Astrocyte (in vitro differentiated cells and primary cell): ENCODE measurements around the gene SOBP. TPM values are rescaled to one million over a fixed set of nuclear protein-coding genes. Genes with fewer than 3 reads are reported as not detected.

Experiments used
- DNase-seq: peaks from one replicate; pipeline ENCODE4 v3.0.0-alpha.2; 2010; ENCODE audit warnings: low read depth
- FAIRE-seq: peaks from 2 replicates; lab custom pipeline; 2011; peaks lifted over from hg19 to GRCh38; lab: Jason Lieb, UNC
- H2AFZ ChIP-seq: 2 replicates; pipeline ENCODE4 v1.6.0; 2012; ENCODE audit warnings: low read depth, low read length, inconsistent platforms
- H3K27ac ChIP-seq: 2 replicates; pipeline ENCODE4 v1.5.1; 2011; ENCODE audit warnings: low read depth, low read length, inconsistent platforms
- H3K27me3 ChIP-seq: 2 replicates; pipeline ENCODE4 v1.6.0; 2011; ENCODE audit warnings: low read length, inconsistent platforms; ENCODE audit not compliant: insufficient read depth
- H3K36me3 ChIP-seq: 2 replicates; pipeline ENCODE4 v1.5.1; 2011; ENCODE audit warnings: low read length, inconsistent platforms; ENCODE audit not compliant: insufficient read depth
- H3K4me1 ChIP-seq: 2 replicates; pipeline ENCODE4 v1.5.1; 2011; ENCODE audit warnings: low read length, inconsistent platforms; ENCODE audit not compliant: insufficient read depth
- H3K4me2 ChIP-seq: 2 replicates; pipeline ENCODE4 v1.6.0; 2012; ENCODE audit warnings: low read length, inconsistent platforms
- H3K4me3 ChIP-seq: 2 replicates; pipeline ENCODE4 v1.5.1; 2011; ENCODE audit warnings: low read depth, mild to moderate bottlenecking, low read length, inconsistent platforms; ENCODE audit not compliant: insufficient read depth
- H3K79me2 ChIP-seq: 2 replicates; pipeline ENCODE4 v1.6.0; 2012; ENCODE audit warnings: mild to moderate bottlenecking, low read length, inconsistent platforms; ENCODE audit not compliant: insufficient read depth
- H3K9ac ChIP-seq: 2 replicates; pipeline ENCODE4 v1.6.0; 2012; ENCODE audit warnings: mild to moderate bottlenecking, low read length, inconsistent platforms
- H3K9me3 ChIP-seq: 2 replicates; pipeline ENCODE4 v1.5.1; 2012; ENCODE audit warnings: low read depth, mild to moderate bottlenecking, low read length, inconsistent platforms; ENCODE audit not compliant: insufficient read depth
- H4K20me1 ChIP-seq: 2 replicates; pipeline ENCODE4 v1.6.0; 2012; ENCODE audit warnings: low read length, inconsistent platforms; ENCODE audit not compliant: insufficient read depth
- H3K27ac Mint-ChIP-seq: one replicate; pipeline ENCODE4 v1.8.0; 2021; ENCODE audit warnings: mild to moderate bottlenecking, mixed read lengths; ENCODE audit not compliant: unreplicated experiment
- H3K27me3 Mint-ChIP-seq: one replicate; pipeline ENCODE4 v1.8.0; 2021; ENCODE audit warnings: low read depth, mixed read lengths; ENCODE audit not compliant: unreplicated experiment
- H3K36me3 Mint-ChIP-seq: one replicate; pipeline ENCODE4 v1.8.0; 2021; ENCODE audit warnings: low read depth, mixed read lengths; ENCODE audit not compliant: unreplicated experiment
- H3K4me1 Mint-ChIP-seq: one replicate; pipeline ENCODE4 v1.8.0; 2021; ENCODE audit warnings: low read depth, mixed read lengths; ENCODE audit not compliant: unreplicated experiment
- H3K4me3 Mint-ChIP-seq: one replicate; pipeline ENCODE4 v1.8.0; 2021; ENCODE audit warnings: mild to moderate bottlenecking, moderate library complexity, mixed read lengths; ENCODE audit not compliant: unreplicated experiment
- H3K9me3 Mint-ChIP-seq: one replicate; pipeline ENCODE4 v1.8.0; 2021; ENCODE audit warnings: mild to moderate bottlenecking, mixed read lengths; ENCODE audit not compliant: unreplicated experiment
- EZH2 ChIP-seq: IDR thresholded peaks from 2 replicates; pipeline ENCODE4 v1.6.1; 2012; ENCODE audit warnings: mild to moderate bottlenecking, low read length, inconsistent platforms; ENCODE audit not compliant: insufficient read depth
- total RNA-seq: library from RNA; stranded (reverse); gene quantifications from 2 replicates; pipeline ENCODE4 v1.2.1, GENCODE V29; 2021
- TF ChIP-seq, protein P1 (sequence below): IDR thresholded peaks from 2 replicates; pipeline ENCODE4 v1.5.1; 2011; ENCODE audit warnings: low read depth, mild to moderate bottlenecking, inconsistent platforms, low read length, moderate library complexity; ENCODE audit not compliant: insufficient read depth

SOBP gene
- total RNA-seq, 1 donor from 2014 or later, result 4.7 TPM

GRCh38 chr6:107616775-107617174 is 126.9 kb downstream of the SOBP start:
- peak overlapping the region; percentile 54 for H2AFZ ChIP-seq
- no peak for DNase-seq
- no peaks in the 10 kb centered on the region for H3K36me3 Mint-ChIP-seq
- no peaks in the 10 kb centered on the region for H3K9me3 ChIP-seq
- peaks cover 17% of the 10 kb centered on the region for H3K4me1 Mint-ChIP-seq
- no peaks in the 10 kb centered on the region for H3K9me3 Mint-ChIP-seq
- H3K4me3 Mint-ChIP-seq, result no peak overlapping the region
- H3K4me2 ChIP-seq, result peak overlapping the region; percentile 43
- TF ChIP-seq, protein P1, sequence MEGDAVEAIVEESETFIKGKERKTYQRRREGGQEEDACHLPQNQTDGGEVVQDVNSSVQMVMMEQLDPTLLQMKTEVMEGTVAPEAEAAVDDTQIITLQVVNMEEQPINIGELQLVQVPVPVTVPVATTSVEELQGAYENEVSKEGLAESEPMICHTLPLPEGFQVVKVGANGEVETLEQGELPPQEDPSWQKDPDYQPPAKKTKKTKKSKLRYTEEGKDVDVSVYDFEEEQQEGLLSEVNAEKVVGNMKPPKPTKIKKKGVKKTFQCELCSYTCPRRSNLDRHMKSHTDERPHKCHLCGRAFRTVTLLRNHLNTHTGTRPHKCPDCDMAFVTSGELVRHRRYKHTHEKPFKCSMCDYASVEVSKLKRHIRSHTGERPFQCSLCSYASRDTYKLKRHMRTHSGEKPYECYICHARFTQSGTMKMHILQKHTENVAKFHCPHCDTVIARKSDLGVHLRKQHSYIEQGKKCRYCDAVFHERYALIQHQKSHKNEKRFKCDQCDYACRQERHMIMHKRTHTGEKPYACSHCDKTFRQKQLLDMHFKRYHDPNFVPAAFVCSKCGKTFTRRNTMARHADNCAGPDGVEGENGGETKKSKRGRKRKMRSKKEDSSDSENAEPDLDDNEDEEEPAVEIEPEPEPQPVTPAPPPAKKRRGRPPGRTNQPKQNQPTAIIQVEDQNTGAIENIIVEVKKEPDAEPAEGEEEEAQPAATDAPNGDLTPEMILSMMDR, result no peak
- no peak for TF ChIP-seq EZH2
- no peak overlapping the region for H3K27ac Mint-ChIP-seq
- H3K4me1 ChIP-seq, result no peaks in the 10 kb centered on the region
- no peak overlapping the region for H3K27ac ChIP-seq
- H3K79me2 ChIP-seq, result no peaks in the 10 kb centered on the region
- no peak overlapping the region for H3K4me3 ChIP-seq
- no peaks in the 10 kb centered on the region for H3K36me3 ChIP-seq
- no peaks in the 10 kb centered on the region for H4K20me1 ChIP-seq
- H3K9ac ChIP-seq, result no peak overlapping the region
- H3K27me3 Mint-ChIP-seq, result no peaks in the 10 kb centered on the region
- FAIRE-seq, result no peak
- peaks cover 2% of the 10 kb centered on the region for H3K27me3 ChIP-seq

DNA sequence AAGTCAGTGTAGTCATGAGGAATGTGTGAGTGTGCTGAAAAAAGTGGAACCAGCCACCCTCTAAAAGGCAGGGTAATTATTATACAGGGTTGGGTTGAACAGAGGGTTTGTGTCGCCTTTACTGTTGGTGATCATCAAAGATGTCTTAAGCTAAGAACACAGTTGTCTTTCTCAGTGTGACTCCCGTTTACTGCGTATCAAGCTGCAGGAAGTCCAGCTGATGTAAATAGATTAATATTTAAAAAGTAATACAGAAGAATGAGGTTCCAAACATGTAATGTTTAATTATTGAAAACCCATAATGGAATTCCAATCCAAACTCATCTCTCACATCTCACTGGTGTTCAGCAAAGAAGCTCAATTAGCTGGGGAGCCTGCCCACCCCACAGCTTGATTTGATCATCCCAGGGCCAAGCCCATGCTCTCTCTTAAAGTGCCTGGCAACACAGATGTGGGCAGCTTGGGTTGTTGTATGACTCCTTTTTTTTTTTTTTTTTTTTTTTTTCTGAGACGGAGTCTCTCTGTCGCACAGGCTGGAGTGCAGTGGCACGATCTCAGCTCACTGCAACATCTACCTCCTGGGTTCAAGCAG is 127.5 kb downstream of the SOBP start:
- Mint-ChIP-seq H3K4me3 (no peak overlapping the region), H3K27ac (no peak overlapping the region), H3K9me3 (no peaks in the 10 kb centered on the region), H3K36me3 (no peaks in the 10 kb centered on the region), H3K4me1 (peaks cover 17% of the 10 kb centered on the region), H3K27me3 (no peaks in the 10 kb centered on the region)
- TF ChIP-seq, protein P1, result no peak
- no peak for TF ChIP-seq EZH2
- Histone ChIP-seq H2AFZ (no peak overlapping the region), H3K4me3 (no peak overlapping the region), H3K27me3 (peaks cover 2% of the 10 kb centered on the region), H3K36me3 (no peaks in the 10 kb centered on the region), H4K20me1 (no peaks in the 10 kb centered on the region), H3K27ac (no peak overlapping the region), H3K4me1 (no peaks in the 10 kb centered on the region), H3K79me2 (no peaks in the 10 kb centered on the region), H3K4me2 (no peak overlapping the region), H3K9me3 (no peaks in the 10 kb centered on the region), H3K9ac (no peak overlapping the region)
- no peak for DNase-seq
- no peak for FAIRE-seq

DNA sequence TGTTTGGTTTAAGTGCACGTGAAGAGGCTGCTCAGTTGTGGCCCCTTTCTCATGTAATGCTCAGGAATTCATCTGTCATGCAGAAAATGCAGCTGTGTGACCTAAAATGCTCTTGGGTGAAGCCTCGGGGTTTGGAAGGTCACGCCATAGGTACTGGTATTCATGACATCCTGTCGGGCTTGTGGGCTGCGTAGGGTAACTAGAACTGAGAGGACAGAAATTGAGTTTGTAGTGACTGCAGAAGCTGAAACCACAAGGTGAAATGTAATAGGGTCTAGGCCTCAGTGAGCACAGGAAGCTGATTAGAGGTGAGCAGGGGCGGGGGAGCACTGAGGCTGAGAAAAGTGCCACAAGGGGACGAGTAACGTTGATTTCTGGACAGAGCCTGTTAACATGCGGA is 128.8 kb downstream of the SOBP start:
- peaks cover 2% of the 10 kb centered on the region for H3K27me3 ChIP-seq
- no peak overlapping the region for H3K4me2 ChIP-seq
- Mint-ChIP-seq H3K4me3 (no peak overlapping the region), H3K4me1 (peaks cover 21% of the 10 kb centered on the region), H3K9me3 (no peaks in the 10 kb centered on the region), H3K27me3 (no peaks in the 10 kb centered on the region), H3K27ac (no peak overlapping the region), H3K36me3 (no peaks in the 10 kb centered on the region)
- no peaks in the 10 kb centered on the region for H4K20me1 ChIP-seq
- no peaks in the 10 kb centered on the region for H3K79me2 ChIP-seq
- no peaks in the 10 kb centered on the region for H3K4me1 ChIP-seq
- TF ChIP-seq, protein P1, result no peak
- TF ChIP-seq EZH2, result no peak
- no peaks in the 10 kb centered on the region for H3K36me3 ChIP-seq
- no peak overlapping the region for H3K9ac ChIP-seq
- H3K27ac ChIP-seq, result no peak overlapping the region
- no peak overlapping the region for H3K4me3 ChIP-seq
- no peak overlapping the region for H2AFZ ChIP-seq
- H3K9me3 ChIP-seq, result no peaks in the 10 kb centered on the region
- no peak for FAIRE-seq
- DNase-seq, result no peak
